Stimulated activated CD4-positive, alpha-beta T cell treated with anti-CD3 and anti-CD28 coated beads, Interleukin-2, amount 100 ng/mL, for 48 hours (primary cell): ENCODE measurements around the gene HEATR5B.
"Not testable (repeated sequence)": the region's sequence is repeated elsewhere in the genome, so short reads cannot be mapped to it uniquely, and the experiment has no call there.

ENCODE experiments used
- DNase-seq, 2 donors: peaks; one replicate each; pipeline ENCODE4 v3.0.0-alpha.2; 2020

Gene HEATR5B

DNA sequence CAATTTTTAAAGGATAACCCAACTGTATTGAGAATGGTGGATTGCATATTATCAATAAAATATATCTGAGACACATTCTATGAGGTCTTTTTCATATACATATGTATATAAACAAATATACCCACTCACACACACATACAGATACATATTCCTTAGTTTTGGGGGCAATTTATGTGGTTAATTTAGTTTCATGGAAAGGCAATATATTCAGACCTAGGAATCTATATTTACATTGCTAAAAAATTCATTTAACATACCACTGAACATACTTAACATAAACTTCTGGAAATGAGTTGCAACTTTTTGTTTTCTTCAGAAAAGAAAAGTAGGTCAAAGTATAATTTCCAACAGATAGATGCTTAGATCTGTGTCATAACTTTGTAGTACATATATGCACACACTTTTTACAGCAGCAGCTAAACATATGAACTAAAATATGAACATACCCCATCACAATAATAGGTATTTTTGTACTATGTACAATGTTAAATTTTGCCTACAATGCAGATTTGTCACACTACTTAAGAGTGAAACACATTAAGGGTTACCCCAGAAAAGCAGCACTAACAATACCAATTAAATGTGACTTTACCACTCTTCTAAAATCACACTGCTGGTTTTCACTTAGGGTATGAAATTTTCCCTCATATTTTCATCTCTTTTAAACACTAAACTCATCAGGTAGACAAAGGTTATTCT is 23.0 kb downstream of the HEATR5B start:
- no peak for DNase-seq

DNA sequence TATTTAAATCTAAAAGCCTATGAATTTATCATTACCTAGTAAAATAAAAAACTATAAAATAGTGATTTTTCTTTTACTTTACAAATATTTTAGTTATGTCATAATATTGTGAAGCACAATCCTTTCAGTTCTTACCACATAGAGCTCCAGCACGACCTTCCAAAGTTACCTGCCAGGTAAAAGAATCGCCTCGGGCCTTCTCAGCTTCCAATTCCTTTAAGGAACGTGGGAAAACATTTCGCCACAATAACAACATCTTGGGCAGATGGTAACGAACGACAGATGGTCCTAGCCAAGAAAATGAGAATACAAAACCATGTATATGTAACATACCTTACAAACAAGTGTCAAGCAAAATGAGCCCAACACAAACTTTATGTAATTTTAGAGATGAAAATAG is 23.7 kb downstream of the HEATR5B start:
- no peak for DNase-seq

- no peak for DNase-seq
Observed at GRCh38 chr2:37059841-37060240, 24.3 kb downstream of the HEATR5B start.

DNA sequence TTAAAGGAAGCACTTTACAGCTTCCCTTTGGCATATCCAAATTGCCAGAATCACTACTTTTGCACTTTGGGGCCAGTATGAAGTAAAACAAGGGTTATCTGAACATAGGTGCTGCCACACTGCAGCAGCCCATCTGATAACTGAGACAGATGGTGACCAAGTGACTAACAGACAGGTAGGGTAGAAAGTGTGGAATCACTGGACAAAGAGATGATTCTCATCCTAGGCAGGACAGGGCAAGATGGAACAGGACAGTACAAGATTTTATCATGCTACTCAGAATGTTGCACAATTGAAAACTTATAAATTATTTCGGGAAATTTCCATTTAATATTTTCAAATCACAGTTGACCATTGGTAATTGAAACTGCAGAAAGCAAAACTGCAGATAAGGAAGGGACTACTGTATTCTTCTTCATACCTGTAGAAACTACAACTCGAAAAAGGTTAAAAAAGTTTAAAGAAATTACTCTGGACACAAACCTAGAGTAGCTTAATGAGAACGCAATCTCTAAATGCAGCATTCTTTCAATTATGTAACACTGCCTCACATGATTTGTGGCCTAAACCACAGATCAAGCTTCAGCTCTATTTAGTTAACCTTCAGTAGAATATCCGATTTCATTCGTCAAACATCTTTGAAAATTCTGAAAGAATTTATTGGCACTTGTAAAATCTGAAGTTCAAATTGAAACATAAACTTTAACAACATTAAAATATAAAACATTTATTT is 31.4 kb downstream of the HEATR5B start:
- DNase-seq, result no peak

DNA sequence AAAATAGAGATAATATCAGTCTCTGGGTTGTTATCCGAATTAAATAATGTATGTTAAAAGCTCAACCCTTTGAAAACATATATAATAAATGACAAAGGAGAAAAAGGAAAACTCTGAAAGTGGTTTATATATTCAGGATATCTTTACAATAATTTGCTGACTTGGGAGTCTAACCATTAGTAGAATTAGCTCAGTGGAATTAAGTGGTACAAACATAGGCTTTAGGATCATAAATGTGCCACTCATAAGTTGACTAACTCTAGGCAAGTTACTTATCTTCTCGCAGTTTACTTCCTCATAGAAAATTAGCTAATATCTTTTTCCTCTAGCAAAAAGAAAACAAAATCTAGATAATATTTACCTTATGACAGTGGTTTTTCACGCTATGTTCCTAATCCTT is 44.6 kb downstream of the HEATR5B start:
- no peak for DNase-seq

GRCh38 chr2:37037771-37038170 is 46.4 kb downstream of the HEATR5B start:
- no peak for DNase-seq

GRCh38 chr2:37029758-37030157 is 54.4 kb downstream of the HEATR5B start:
- DNase-seq, result no peak

DNA sequence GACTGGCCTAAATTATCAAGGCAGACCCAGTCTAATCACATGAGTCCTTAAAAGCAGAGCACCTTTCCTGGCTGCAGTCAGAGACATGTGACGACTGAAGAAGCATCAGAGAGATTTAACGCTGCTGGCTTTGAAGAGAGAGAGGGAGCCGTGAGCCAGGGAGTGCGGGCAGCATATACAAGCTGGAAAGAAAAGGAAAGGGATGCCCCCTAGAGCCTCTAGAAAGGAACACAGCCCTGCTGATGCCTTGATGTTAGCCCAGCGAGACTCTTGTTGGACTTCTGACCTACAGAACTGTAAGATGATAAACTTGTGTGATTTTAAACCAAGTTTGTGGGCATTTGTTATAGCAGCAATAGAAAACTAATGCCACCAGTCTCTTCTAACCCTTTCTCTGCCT is 58.1 kb downstream of the HEATR5B start:
- no peak for DNase-seq

- DNase-seq, result no peak
Observed at GRCh38 chr2:37020887-37021796, 63.0 kb downstream of the HEATR5B start.

- DNase-seq, result no peak
Observed at GRCh38 chr2:37020212-37020886, 63.8 kb downstream of the HEATR5B start.

GRCh38 chr2:37013315-37013641 is 70.9 kb downstream of the HEATR5B start:
- no peak for DNase-seq

GRCh38 chr2:37011130-37011529 is 73.0 kb downstream of the HEATR5B start:
- DNase-seq, result no peak

- peak in 1 of 2 donors; percentile 5 for DNase-seq
Observed at GRCh38 chr2:37005118-37005868, 78.9 kb downstream of the HEATR5B start.

DNA sequence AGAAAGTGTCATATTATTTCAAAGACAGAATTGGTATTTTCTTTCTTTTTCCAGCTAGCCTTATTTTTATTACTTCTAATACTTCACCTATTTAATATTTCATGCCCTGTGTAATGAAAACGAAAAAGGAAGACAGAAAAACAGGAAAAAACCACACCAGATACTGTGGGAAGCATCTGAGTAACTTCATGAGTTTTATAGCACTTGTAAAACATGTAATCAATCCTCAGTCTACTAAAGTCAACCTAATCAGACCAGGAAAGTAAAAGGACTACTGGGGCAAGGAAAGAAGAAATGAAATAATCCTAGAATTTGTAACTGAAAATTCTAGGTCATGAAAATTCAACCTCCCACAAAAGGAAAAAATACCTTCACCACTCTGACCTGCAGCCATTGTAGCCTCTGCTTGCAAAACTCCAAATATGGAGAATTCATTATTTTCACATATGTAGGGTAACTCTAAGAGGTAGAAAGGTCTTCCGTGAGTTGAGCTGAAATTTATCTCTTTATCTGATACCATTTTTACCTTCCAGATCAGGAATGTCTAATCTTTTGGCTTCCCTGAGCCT is 83.1 kb downstream of the HEATR5B start:
- DNase-seq, result no peak

- DNase-seq, result no peak
Observed at GRCh38 chr2:37000318-37000717, 83.9 kb downstream of the HEATR5B start.

GRCh38 chr2:36999416-36999815 is 84.8 kb downstream of the HEATR5B start:
- DNase-seq, result not testable (repeated sequence)

DNA sequence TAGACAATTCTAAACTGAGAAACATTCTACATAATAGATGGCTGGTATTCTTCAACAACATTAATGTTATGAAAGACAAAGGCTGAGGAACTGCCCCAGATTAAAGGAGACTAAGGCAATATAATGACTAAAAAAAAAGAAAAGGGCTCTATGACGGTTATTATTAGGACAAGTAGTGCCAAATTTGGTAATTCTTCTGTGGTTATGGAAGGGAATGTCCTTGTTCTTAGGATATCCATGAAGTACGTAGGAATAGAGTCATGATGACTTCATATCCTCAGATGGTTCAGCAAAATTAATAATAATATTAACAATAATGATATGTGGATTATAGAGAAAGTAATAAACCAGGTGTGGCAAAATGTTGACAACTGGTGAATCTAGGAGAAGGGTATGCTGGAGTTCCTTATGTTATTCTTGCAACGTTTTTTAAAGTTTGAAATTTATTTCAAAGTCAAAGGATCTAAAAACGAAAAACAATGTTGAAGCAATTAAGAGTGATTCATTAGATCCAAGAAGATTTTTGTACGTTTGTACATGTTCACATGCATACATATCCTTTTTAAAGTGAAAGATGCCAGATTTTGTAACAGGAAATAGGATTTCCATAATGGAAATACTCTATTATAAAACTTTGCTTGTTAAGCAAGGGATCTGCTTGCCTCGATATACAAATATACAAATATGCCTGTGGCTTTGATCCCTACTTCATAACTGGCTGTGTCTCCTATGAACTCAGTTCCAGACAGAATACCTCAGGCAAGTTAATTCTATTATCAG is 90.1 kb downstream of the HEATR5B start:
- no peak for DNase-seq

DNA sequence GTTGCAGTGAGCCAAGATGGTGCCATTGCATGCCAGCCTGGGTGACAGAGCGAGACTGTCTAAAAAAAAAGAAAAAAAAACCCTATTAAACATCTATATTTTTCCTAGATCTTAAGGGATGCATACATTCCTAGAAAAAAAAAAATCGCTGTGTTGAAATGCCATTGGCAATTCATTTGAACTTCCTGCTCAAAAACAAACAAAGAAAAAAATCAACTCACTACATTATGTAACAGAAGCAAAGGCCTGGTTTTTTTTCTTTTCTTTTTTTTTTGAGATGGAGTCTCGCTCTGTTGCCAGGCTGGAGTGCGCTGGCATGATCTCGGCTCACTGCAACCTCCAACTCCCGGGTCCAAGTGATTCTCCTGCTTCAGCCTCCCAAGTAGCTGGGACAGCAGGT is 96.2 kb downstream of the HEATR5B start:
- no peak for DNase-seq

DNA sequence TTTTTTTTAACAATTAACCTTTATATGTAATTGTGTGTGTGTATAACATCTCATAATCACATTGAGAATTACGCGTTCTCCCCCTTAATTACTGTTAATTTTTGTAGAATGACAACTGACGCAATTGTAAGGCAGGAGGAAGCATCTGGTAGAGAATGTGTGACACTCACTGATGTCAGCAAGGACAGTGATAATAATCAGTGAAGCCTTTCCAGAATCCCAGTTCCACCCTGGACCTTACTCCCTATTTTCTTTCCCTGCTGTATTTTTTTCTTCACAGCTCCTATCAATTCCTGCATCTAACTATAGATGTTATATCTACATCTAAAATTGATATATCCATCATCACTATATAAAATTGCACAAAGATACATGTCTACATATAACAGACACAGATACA is 101.7 kb downstream of the HEATR5B start:
- DNase-seq, result no peak

DNA sequence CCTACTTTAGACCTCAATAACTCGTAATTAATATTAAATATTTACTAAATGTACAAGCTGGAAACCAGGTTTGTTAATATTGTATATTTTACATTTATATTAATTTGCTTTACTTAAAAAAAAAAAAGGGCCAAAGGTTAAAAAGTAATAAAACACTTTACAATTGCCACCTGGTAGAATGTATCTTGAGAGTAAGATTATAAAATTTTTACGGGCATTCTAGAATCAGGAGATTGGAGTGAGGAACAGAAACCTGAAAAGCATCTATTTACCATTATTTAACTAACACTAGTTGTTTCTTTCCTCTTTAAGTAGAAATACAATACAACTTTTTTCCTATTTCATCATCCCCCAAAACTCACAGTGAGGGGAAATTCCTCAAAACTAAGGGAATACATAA is 102.3 kb downstream of the HEATR5B start:
- no peak for DNase-seq

GRCh38 chr2:36979007-36979406 is 105.2 kb downstream of the HEATR5B start:
- not testable (repeated sequence) for DNase-seq
